Lower leg skin (tissue), 3 donors: ENCODE data around the gene DCTN5.

ENCODE experiments used
- CTCF ChIP-seq, 3 donors: fragments of 450-650 bp; IDR thresholded peaks; one replicate each; pipeline ENCODE4 v1.5.1; 2016; ENCODE audit warnings: antibody characterized with exemption in 3 of 3, mild to moderate bottlenecking in 3 of 3, moderate library complexity in 2 of 3
- POLR2A ChIP-seq, 2 donors: fragments of 450-650 bp; IDR thresholded peaks; one replicate each; pipeline ENCODE4 v1.6.1; 2016 to 2017; ENCODE audit warnings: antibody characterized with exemption in 2 of 2, mild to moderate bottlenecking in 1 of 2, moderate library complexity in 1 of 2

- TF ChIP-seq CTCF (IDR thresholded peaks at IDR 0.05) (no peak), POLR2A (IDR thresholded peaks at IDR 0.05) (no peak)
Observed at GRCh38 chr16:23668225-23668624, 27.0 kb downstream of the DCTN5 start.
